GM19452 (cell line): Measurements from ENCODE around the gene LRCH2.
"Not testable (repeated sequence)": the region's sequence is repeated elsewhere in the genome, so short reads cannot be mapped to it uniquely, and the experiment has no call there.

Experiments
- ATAC-seq: cut with Tn5 transposase; IDR thresholded peaks from one replicate; pipeline ENCODE4 v1.9.1; 2021; ENCODE audit not compliant: unreplicated experiment

The LRCH2 gene

DNA sequence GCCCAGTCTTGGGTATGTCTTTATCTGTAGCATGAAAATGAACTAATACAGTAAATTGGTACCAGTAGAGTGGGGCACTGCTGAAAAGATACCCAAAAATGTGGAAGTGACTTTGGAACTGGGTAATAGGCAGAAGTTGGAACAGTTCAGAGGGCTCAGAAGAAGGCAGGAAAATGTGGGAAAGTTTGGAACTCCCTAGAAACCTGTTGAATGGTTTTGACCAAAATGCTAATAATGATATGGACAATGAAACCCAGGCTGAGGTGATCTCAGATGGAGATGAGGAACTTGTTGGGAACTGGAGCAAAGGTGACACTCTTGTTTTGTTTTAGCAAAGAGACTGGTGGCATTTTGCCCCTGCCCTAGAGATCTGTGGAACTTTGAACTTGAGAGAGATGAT is 24.3 kb downstream of the LRCH2 start:
- not testable (repeated sequence) for ATAC-seq

DNA sequence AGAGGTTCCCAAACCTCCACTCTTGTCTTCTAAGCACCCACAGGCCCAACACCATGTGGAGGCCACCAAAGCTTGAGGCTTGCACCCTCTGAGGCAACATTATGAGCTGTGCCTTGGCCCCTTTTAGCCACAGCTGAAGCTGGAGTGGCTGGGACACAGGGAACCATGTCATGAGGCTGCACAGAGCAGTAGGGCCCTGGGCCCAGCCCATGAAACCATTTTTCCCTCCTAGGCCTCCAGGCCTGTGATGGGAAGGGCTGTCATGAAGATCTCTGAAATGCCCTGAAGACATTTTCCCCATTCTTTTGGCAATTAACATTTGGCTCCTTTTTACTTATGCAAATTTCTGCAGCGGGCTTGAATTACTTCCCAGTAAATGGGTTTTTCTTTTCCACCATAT is 29.9 kb downstream of the LRCH2 start:
- no peak for ATAC-seq

DNA sequence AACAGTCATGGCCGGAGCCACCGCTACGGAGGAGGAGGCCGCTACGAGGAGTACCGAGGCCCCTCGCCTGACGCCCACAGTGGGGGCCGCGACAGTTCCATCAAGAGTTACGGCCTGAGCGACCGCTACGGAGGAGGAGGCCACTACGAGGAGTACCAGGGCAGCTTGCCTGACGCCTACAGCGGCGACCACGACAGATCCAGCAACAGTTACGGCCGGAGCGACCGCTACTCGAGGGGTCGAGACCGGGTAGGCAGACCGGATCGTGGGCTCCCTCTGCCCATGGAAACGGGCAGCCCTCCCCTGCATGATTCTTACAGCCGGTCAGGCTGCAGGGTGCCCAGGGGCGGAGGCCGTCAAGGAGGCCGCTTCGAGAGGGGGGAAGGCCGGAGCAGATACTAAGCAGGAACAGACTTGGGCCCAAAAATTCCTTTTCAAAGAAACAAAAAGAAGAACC is 41.6 kb downstream of the LRCH2 start:
- ATAC-seq = no peak

DNA sequence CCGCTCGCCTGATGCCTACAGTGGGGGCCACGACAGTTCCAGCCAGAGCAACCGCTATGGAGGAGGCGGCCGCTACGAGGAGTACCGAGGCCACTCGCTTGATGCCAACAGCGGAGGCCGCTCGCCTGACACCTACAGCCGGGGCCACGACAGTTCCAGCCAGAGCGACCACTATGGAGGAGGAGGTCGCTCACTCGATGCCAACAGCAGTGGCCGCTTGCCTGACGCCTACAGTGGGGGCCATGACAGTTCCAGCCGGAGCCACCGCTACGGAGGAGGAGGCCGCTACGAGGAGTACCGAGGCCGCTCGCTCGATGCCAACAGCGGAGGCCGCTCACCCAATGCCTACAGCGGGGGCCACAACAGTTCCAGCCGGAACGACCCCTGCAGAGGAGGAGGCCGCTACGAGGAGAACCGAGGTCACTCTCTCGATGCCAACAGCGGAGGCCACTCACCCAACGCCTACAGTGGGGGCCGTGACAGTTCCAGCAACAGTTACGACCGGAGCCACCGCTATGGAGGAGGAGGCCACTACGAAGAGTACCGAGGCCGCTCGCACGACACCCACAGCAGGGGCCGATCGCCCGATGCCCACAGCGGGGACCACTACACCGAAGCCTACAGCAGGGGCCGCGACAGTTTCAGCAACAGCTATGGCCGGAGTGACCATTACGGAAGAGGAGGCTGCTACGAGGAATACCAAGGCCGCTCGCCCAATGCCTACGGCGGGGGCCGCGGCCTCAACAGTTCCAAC is 42.2 kb downstream of the LRCH2 start:
- no peak for ATAC-seq

DNA sequence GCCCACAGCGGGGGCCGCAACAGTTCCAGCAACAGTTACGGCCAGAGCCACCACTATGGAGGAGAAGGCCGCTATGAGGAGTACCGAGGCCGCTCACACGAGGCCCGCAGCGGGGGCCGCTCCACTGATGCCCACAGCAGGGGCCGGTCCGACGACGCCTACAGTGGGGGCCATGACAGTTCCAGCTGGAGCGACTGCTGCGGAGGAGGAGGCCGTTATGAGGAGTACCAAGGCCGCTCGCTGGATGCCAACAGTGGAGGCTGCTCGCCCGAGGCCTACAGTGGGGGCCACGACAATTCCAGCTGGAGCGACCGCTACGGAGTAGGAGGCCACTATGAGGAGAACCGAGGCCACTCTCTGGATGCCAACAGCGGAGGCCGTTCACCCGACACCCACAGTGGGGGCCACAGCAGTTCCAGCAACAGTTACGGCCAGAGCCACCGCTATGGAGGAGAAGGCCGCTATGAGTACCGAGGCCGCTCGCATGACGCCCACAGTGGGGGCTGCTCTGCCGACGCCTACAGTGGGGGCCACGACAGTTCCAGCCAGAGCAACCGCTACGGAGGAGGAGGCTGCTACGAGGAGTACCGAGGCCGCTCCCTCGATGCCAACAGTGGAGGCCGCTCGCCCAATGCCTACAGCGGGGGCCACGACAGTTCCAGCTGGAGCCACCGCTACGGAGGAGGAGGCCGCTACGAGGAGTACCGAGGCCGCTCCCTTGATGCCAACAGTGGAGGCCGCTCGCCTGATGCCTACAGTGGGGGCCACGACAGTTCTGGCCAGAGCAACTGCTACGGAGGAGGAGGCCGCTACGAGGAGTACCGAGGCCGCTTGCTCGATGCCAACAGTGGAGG is 43.0 kb downstream of the LRCH2 start:
- no peak for ATAC-seq

DNA sequence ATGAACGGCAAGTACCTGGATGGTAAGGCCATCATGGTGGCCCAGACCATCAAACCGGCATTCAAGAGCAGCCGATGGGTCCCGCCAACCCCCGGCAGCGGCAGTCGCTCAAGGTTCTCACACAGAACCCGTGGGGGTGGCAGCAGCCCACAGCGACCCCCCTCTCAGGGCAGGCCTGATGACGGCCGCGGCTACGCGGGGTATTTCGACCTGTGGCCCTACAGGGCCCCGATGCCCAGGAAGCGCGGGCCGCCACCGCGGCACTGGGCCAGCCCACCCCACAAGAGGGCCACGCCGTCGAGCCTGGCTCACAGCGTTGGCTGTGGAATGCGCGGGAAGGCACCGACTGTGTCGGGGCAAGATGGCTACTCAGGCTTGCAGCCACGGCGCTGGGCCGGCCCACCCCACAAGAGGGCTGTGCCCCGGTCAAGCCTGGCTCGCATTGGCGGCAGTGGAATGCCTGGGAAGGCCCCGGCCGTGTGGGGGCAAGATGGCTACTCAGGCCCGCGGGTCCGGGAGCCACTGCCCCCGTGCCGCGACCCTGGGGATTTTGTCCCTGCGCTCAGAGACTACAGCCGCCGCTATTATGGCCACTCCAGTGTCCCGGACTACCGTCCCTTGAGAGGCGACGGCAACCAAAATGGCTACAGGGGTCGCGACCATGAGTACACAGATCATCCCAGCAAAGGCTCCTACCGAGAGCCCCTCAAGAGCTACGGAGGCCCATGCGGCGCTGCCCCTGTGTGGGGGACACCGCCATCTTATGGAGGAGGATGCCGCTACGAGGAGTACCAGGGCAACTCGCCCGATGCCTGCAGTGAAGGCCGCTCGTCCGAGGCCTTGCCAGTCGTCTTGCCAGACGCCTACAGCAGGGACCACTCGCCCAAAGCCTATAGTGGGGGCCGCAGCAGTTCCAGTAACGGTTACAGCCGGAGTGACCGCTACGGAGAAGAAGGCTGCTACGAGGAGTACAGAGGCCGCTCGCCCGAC is 44.0 kb downstream of the LRCH2 start:
- ATAC-seq = no peak

DNA sequence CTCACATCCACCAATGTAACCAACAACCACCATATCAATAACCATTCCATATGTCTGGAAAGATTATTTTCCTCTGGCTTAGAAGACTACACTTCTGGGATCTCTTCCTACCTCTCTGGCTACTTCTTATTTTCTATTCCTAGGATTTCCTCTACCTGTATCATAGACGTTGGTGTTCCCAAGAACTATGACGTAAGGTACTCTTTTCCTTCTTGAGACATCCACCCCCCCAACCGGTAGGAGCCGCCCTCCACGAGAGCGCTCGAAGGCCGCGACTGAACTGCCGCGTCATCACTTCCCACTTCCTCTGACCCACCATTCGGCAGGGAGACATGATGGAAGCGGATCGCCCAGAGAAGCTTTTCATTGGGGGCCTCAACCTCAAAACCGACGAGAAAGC is 44.8 kb downstream of the LRCH2 start, which contains the start of gene RBMXL3:
Gene RBMXL3, plus strand, starts transcription at position 301 of the 400 bp plus-strand sequence. Its CDS starts 32 bp downstream, at position 333.
- ATAC-seq = no peak

DNA sequence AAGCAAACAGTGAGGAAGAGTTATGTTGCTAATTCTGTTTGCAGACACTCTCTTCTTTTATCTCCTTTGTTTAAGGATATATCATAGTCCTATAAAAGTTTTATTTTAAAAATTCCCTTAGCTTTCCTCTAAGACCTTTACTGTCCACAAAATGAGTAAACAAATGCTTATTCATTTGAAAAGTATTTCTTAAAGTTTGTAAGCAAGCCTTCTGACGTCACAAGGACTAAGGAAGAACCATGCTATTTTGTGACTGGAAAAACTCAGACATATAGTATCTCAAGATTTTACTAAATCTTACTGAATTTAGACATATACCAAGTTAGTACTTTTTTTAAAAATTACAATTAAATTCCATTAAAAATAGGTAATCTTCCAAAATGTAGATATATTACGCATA is 49.9 kb downstream of the LRCH2 start:
- no peak for ATAC-seq

DNA sequence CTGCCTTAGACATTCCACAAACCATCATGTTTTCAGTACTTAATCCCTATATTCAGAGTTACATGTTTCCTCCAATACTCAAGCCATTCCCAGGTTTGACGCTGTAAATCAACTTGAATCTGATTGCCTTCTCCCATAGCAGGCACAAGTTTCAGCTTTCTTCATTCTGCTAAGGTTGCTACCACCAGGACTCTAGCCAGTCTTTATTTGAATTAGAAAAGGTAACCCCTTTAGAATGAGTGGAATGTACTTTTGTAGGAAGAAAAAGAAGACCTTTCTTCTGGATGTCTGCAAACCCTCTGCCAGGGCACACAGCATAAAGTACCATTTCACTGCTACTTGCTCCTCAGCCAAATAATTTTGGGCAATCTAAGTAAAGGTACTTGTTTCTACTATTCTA is 55.4 kb downstream of the LRCH2 start:
- ATAC-seq = no peak

DNA sequence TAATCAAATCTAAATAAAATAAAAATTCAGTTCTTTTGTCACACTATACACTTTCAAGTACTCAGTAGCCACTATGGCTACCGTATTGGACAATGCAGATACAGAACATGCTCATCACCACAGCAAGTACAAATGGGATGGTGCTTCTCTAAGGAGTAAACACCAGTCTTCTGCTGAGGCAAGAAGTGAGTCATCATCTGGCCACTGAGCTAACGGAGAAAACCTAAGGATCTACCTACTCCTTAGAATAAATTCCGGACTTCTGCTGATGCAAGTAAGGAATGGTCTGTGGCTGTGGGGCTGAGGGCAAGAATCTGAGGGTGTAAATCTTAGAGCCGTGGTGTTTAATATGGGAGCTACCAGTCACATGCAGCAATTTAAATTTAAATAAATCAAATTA is 56.0 kb downstream of the LRCH2 start:
- no peak for ATAC-seq

DNA sequence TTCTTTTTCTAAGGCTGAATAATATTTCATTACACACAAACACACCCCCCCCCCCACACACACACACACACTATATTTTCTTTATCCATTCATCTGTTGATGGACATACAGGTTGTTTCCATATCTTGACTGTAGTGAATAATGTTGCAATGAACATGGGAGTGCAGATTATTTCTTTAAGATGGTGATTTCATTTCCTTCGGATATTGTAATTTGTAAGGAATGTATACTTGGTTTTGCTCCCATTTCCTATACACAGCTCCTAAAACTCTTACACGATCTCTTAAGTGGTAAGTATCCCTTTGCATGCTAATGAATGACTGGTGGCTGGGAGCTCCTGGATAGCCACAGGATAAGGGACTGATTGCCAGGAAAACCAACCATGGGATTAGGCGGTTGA is 59.3 kb downstream of the LRCH2 start:
- no peak for ATAC-seq

DNA sequence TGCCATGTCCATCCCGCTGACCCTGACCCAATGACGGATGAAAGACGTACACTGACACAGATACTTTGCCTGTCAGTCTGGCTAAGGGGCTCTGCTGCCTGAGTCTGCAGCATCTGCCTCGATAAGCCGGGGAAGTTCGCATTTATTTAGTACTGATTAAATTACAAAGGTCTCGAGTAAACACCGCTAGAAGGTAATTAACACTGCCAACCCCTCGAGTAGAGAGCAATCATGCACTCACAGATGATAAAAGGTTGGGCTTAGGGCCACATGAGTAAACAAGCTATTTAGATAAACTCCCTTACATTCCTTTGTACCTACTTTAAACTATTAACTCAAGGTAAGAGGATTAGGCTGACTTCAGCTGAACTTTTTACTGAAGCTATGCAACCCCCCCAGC is 60.7 kb downstream of the LRCH2 start:
- no peak for ATAC-seq

DNA sequence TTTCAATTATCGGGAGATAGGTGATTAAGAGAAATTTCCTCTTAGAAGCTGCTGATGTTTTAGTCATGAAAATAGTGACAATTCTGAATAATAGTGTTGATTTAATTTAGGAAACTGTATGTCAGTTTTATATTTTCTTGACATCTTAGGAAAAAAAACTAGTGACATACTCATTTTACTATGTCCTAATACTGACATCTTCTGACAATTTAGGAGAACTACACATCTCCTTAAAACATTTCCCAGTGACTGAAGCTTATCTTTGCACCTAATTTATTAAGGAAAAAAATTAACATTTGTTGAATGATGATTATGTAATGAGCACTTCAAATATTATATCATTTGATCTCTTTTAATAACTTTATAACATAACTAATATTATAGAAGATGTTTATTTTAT is 86.7 kb downstream of the LRCH2 start:
- ATAC-seq = no peak

DNA sequence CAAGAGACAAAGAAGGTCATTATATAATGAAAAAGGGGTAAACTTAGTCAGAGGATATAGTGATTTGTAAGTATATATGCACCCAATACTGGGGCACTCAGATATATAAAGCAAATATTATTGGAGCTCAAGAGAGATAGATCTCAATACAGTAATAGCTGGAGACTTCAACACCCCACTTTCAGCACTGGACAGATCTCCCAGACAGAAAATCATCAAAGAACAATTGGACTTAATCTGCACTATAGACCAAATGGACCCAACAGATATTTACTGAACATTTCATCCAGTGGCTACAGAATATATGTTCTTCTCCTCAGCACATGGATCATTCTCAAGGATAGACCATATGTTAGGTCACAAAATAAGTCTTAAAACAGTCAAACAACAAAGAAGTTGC is 91.8 kb downstream of the LRCH2 start:
- ATAC-seq = no peak

DNA sequence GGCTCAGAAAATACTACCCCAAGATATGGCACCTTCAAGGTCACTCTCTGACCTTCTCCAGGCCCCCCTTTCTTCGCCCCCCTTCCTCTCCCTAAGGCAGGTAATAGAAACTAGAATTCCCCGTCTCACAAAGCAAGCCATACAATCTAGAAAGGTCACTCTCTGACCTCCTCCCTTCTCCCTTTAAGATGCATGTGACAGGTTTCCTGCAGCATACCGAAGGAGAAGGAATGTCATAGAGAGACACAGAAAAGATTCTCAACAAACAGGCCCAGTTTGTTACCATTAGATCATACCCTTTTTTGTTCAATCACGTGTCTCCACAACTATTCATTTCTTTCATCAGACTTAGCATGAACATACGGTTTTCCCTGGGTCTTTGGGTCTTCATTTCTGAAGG is 95.9 kb downstream of the LRCH2 start:
- no peak for ATAC-seq

DNA sequence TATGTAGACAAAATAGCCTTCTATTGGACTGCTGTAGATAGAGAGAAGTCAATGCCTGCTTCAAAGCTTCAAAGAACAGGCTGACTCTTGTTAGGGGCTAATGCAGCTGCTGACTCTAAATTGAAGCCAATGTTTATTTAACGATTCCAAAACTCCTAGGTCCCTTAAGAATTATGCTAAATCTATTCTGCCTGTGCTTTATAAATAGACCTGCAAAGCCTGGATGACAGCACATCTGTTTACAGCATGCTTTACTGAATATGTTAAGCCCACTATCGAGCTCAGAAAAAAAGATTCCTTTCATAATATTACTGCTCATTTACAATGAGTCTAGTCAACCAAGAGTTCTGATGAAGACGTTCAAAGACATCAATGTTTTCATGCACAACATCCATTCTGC is 99.5 kb downstream of the LRCH2 start:
- no peak for ATAC-seq

DNA sequence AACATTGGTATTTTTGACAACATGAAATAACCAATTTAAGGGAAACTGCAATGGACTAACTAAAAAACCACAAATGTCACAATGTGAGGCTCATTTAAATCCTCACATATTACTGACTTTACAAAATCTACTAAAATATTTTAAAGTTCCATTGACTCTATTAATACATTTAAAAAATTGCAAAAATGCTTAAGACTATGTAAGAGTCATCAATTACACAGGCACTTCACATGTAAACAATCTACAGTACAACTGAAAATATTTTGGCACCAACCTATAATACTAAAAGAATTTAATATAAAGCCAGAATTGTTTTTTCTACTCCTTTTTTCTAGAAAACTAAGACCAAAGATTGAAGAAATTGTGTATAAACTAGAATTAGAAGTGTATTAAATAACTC is 121.5 kb downstream of the LRCH2 start:
- no peak for ATAC-seq

DNA sequence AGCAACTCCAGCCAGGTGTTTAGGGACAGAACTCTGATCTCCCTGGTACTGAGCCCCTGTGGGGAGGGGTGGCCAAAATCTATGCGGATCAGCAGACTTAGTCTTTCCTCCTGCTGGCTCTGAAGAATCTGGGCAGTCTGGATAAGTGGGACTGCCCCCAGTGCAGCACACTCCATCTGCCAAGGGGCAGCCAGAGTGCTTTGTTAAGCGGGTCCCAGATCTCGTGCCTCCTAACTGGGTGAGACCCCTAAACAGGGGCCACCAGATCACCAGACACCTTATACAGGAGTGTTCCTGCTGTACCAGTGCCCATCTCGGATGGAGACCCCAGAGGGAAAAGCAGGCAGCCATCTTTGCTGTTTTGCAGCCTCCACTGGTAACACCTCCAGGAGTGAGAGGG is 135.0 kb downstream of the LRCH2 start:
- ATAC-seq = no peak

DNA sequence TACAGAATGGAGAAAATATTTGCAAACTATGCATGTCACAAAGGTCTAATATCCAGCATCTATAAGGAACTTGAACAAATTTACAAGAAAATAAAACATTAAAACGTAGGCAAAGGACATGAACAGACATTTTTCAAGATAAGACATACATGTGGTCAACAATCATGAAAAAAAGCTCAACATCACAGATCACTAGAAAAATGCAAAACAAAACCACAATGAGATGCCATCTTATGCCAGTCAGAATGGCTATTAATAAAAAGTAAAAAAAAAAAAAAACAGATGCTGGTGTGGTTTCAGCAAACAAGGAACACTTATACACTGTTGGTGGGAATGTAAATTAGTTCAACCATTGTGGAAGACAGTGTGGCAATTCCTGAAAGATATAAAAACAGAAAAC is 140.7 kb downstream of the LRCH2 start:
- ATAC-seq = no peak

DNA sequence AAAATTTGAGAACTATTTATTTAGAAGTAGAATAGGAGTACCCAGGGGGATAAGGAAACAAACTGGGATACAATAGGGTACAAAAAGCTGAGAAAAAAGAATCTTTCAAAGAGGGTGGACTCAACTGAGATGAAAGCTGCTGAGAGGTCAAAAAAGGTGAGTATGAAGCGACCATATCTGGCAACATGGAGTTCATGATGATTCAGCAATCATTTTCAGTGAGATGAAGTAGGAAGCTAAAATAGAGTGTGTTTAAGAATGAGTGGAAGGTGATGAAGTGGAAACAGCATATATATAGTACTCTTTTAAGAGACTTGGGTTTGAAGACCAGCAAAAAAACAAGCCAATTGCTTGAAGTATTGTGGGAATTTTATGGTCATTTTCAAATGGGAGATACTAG is 144.5 kb downstream of the LRCH2 start:
- ATAC-seq = no peak

DNA sequence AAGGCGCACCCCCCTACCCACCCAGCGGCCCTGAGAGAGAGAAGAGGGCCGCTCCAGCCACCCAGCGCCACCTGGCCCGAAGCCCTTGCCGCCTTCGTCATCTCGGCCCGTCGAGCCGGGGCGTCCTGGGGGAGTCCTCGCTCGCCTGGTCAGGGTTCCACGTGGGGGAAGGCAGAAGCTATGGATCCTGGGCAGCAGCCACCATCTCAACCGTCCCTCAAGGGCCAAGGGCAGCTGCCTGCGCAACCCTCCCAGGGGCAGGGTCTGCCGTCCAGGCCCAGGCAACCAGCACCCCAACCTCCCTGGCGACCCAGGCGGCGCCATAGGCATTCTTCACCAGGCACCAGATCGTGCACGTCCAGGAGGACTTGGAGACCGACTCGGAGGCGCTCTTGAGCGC is 165.0 kb downstream of the LRCH2 start:
- ATAC-seq = no peak
